NCI-H1092 treated with DMSO at 0.1 percent for 48 hours (cell line): Measurements from ENCODE around the gene TARDBP.
"Not testable (repeated sequence)": the region's sequence is repeated elsewhere in the genome, so short reads cannot be mapped to it uniquely, and the experiment has no call there.

Experiments
- DNase-seq: peaks from one replicate; lab custom pipeline; 2025; lab: John Stamatoyannopoulos, UW

Gene TARDBP

GRCh38 chr1:11059968-11060830 is 47.7 kb downstream of the TARDBP start, which contains the start of gene SRM:
Gene SRM, minus strand, starts transcription at chr1:11060018. Its CDS starts 75 bp downstream, at chr1:11059943.
- DNase-seq: peak; percentile 93

- no peak for DNase-seq
Observed at GRCh38 chr1:11061652-11062365, 49.4 kb downstream of the TARDBP start.

DNA sequence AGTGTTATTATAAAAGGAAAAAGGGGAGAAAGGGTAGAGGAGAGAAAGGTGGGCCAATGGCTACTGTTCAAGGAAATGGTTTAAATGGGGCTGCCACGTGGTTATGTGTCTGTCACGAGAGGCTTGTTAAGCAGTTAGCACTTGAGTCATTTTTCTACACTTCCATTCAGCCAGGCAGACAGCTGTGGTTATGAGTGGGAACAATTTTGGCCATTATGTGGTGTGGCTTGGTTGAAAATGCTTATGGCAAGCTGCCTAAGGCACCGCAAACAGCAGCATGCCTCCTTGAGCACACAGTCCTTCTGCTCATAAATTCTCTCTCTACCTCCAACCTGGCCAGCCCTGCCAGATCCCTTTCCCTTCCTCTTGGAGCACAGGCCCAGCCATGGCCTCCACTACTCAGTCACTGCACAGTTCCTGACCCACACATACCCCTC is 50.5 kb downstream of the TARDBP start:
- DNase-seq: peak; percentile 64

DNA sequence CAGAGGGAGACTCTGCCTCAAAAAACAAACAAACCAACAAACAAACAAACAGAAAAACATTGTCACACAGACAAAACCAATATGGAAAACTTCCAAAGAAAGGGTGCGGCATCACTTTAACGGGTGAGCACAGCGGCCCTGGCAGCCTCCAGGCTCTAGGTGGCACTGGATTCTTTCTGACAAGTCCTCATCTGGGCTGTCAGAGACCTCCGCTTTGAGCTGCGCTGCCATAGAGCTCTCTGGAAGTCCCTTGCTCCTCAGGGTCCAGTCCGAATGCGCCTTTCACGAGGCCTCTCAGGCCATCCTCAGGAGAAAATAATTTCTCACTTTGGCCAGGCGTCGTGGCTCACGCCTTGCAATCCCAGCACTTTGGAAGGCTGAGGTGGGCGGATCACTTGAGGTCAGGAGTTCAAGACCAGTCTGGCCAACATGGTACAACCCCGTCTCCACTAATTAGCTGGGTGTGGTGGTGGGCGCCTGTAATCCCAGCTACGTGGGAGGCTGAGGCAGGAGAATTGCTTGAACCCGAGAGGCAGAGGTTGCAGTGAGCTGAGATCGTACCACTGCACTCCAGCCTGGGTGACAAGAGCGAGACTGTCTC is 51.6 kb downstream of the TARDBP start:
- not testable (repeated sequence) for DNase-seq

GRCh38 chr1:11064942-11065341 is 52.5 kb downstream of the TARDBP start:
- no peak for DNase-seq

- no peak for DNase-seq
Observed at GRCh38 chr1:11065796-11066195, 53.3 kb downstream of the TARDBP start.

DNA sequence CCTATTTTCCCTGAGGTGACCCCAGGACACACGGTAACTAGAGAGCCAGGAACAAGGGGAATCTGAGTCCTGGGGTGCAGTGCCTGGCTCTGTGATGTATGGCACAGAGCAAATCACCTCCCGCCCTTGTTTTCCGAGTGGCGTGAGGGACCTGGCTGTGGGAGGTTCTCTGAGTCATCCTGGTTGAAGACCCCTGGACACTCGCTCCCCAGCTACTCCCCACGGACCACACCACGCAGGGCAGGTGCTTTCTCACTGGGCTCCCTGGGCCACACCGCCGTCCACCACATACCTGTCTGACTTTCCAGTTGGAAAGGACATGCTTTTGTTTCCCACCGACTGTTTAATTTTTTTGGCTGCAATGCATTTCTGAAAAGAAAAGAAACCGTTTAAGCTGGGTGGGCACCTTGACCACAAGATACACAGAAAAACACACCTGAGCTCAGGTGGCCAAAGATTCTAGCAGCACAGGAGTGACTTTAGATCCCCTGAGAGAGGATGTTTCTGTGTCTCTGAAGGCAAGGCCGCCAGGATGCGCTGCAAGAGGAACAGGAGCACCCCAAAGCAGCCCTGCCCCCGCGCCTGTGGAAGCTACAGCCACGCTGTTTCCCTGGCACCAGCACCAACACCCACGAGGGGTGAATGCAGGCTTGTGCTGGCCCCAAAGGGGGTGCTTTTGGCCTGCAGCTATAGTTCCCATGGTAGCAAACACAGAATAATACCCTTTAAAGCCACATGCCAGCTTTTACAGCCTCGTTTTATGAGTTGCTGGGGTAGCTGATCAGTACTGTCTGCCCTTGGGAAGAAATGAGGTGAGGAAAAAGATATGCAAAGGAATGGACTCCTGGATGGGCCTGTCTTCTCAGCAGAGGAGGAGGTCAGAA is 55.5 kb downstream of the TARDBP start:
- DNase-seq: no peak

DNA sequence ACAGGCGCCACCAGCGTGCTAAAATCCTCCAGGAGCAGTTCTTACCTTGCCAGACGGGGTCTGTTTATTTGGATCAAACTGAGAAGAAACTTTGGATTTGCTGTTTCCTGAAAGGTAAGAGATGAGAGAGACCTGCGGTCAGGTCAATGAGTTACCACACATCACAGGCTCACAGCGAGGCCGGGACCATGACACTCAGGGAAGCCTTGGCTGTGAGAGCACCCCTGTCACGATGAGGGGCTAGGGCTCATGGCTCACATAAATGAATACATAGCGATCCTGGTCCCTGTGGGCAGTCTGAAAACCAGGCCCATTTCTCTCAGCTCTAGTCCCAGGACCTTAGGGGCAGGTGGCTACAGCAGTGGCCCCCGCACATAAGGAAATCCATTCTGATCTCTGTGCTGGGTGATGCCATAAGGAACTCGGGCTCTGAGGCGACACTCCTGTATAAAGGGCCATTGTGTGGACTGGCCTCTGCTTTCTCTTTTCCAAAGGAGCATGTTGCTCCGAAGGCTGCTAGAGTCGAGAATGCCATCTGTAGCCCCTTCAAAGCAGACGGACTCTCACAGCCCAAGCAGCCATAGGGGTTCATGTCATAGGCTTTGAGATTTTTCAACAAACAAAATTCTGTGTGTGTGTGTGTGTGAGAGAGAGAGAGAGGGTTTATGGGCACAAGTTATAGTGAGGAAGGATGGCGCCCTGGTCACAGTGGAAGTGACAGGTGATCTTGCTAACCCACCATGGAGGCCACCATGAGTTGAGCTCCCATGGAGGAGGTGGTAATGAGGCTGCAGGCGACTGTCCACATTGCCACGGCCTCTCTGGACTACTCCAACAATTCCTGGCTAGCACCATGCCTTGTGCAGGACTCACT is 56.4 kb downstream of the TARDBP start:
- DNase-seq: no peak

- no peak for DNase-seq
Observed at GRCh38 chr1:11070876-11071275, 58.4 kb downstream of the TARDBP start.

DNA sequence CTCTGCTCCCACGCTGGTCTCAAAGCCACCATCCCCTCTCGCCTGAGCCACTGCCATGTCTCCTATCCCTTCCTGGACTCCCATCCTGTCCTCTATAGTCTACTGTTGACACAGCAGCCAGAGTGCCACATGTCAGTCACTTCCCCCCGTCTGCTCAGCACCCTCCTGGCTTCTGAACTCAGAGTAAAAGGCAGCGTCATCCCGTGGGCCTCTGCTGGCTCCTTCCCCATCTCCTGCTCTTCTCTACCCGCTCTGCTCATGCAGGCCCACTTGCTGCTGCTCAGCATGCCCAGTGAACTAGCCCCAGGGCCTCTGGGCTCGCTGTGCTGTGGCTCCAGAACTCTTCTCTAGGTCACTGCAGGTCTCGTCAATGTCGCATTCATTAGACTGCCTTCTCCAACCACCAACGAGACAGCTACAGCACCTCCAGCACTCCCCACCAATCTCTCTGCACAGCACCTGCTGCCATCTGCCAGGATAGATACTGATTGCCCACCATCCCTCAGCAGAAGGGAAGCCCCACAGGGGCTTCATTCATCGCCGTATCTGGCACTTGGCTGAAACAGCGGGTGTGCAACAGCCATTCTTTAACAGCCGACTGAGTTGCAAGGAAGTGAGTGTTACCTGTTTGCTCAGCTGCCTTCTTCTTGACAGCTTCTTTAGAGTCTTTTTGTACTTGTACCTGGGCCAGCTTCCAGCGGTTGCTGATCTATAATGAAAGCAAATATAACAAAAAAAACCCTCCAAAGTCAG is 59.2 kb downstream of the TARDBP start:
- peak; percentile 93 for DNase-seq

DNA sequence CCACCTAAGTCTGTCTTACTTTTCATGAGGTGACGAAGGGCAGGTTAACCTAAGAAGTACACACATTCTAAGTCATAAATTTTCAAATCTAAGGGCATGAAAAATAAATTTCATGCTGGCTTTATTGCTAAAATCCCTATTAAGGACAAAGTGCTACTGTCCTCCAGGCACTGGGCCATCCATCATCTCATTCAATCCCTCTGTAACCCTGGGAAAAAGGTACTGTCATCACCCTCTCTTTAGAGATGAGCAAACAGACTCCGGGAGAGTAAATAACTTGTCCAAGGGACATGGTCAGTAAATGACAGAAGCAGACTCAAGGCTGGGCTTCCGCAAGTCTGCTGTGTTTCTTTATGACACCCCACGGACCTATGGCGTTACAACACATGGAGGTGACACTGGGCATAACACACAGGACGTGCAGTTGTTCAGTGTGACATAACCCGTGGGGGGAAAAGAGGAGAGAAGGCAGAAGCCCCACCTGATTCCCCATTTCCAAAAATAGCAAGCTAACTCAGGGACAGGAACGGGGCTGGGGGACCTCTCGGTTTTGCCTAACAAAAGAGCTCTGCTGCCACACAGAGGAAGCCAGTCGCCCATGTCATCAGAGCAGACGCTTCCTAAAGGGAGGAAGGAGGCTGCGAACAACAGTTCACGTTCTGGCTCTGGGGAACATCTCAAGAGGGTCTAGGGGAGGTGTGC is 59.9 kb downstream of the TARDBP start:
- peak; percentile 93 for DNase-seq

DNA sequence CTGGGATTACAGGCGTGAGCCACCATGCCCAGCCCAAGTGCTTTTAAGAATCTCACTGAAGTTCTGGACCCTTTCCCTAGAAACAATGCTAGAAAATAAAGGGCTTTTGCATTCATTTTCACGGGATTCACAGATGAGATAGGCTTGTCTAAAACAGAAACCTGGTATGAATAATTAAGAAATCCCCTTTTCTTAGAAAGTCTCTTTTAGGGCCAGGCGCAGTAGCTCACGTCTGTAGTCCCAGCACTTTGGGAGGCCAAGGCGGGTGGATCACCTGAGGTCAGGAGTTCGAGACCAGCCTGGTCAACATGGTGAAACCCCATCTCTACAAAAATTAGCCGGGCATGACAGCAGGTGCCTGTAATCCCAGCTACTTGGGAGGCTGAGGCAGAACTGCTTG is 60.9 kb downstream of the TARDBP start:
- DNase-seq: not testable (repeated sequence)
